Left lung (tissue), 10 donors: ENCODE measurements around the gene S100A8. TPM values are rescaled to one million over a fixed set of nuclear protein-coding genes. Genes with fewer than 3 reads are reported as not detected.

Source experiments
- ATAC-seq: fragments of 200-7000 bp; cut with Tn5 transposase; one replicate; pipeline ENCODE4 v1.9.1; 2020; ENCODE audit warnings: moderate library complexity
- DNase-seq, 4 donors: peaks; one replicate each; pipeline ENCODE4 v3.0.0-alpha.2; 2013 to 2020
- H3K27ac ChIP-seq, 2 donors: fragments of 200-600 bp; sonication (generic) in 1 of 2; one replicate each; pipeline versions ENCODE4 v1.5.0 to v1.8.0; 2020 to 2021
- H3K27me3 ChIP-seq, 2 donors: fragments of 200-600 bp; sonication (generic) in 1 of 2; one replicate each; pipeline versions ENCODE4 v1.5.0 to v1.8.0; 2020 to 2021
- H3K36me3 ChIP-seq, 2 donors: fragments of 200-600 bp; sonication (generic) in 1 of 2; one replicate each; pipeline versions ENCODE4 v1.5.0 to v1.8.0; 2020 to 2021
- H3K4me1 ChIP-seq, 2 donors: fragments of 200-600 bp; one replicate each; pipeline ENCODE4 v1.8.0; 2021
- H3K4me3 ChIP-seq, 2 donors: fragments of 200-600 bp; sonication (generic) in 1 of 2; one replicate each; pipeline versions ENCODE4 v1.5.0 to v1.8.0; 2020 to 2021; ENCODE audit warnings: mild to moderate bottlenecking in 1 of 2
- H3K9me3 ChIP-seq, 2 donors: fragments of 200-600 bp; sonication (generic) in 1 of 2; one replicate each; pipeline versions ENCODE4 v1.5.0 to v1.8.0; 2020 to 2021
- intact Hi-C, 2 donors: fragments of 100-400 bp; cut with DNase I; formaldehyde crosslinking; loops; one replicate each; pipeline versions ENCODE4 v1.11.2 to v1.14.2; 2022
- polyA plus RNA-seq, 6 donors: library from polyadenylated mRNA; unstranded; fragments of 120-200 nt; gene quantifications; one replicate each; pipeline ENCODE4 v1.2.1, GENCODE V29; 2013; ENCODE audit not compliant: insufficient read length in 6 of 6
- total RNA-seq, 2 donors: library from RNA; stranded (reverse); fragmentation: NEBNext Ultra II Directional; extraction: Animal tissue kit (Norgen Biotek cat#: 25700); gene quantifications; one replicate each; pipeline ENCODE4 v1.2.1, GENCODE V29; 2021
- TF ChIP-seq, protein P1 (sequence below), 2 donors: fragments of 200-600 bp; sonication (generic) in 1 of 2; IDR thresholded peaks; one replicate each; pipeline versions ENCODE4 v1.5.0 to v1.8.0; 2021; ENCODE audit warnings: antibody characterized with exemption in 2 of 2
- donor health status: DM: no; HTN: yes; CAD: no.
- donor health status: DM: no; HTN: no; CAD: no.

S100A8 gene
- total and polyA plus RNA-seq, 8 donors: 10.2 to 1,365 (median 26.2) TPM

DNA sequence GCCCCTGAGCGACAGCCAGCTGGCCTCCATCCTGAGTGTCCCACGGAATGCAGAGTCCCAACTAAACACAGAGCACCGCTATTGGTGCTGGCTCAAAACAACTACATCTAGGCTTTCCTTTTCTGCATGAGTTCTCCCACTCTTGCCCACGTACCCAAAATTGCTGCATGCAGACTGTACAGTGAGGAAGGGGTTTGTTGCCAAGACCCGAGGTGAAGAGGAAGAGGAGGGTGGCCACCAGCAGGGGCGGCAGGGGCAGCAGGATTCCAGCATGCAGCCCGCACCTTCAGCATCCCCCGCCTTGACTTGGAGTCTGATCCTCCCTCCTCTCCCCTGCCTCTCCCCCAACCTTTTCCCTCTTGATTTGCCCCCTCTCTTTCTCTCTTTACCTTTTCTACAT is 25.2 kb downstream of the S100A8 start:
- no peaks in the 10 kb centered on the region for H3K9me3 ChIP-seq
- intact Hi-C loops: no loop called here
- peaks cover 0 to 79% of the 10 kb centered on the region in 2 donors for H3K4me1 ChIP-seq

GRCh38 chr1:153364766-153365666 is 25.9 kb downstream of the S100A8 start:
- intact Hi-C loops: no loop called here
- Histone ChIP-seq H3K4me3 (no peak overlapping the region), H3K27me3 (no peaks in the 10 kb centered on the region), H3K9me3 (no peaks in the 10 kb centered on the region), H3K36me3 (peaks cover 0 to 10% of the 10 kb centered on the region in 2 donors), H3K27ac (peak overlapping the region in 1 of 2 donors; percentile 94), H3K4me1 (peaks cover 0 to 86% of the 10 kb centered on the region in 2 donors)
- DNase-seq: no peak
- ATAC-seq: no peak
- TF ChIP-seq, protein P1, sequence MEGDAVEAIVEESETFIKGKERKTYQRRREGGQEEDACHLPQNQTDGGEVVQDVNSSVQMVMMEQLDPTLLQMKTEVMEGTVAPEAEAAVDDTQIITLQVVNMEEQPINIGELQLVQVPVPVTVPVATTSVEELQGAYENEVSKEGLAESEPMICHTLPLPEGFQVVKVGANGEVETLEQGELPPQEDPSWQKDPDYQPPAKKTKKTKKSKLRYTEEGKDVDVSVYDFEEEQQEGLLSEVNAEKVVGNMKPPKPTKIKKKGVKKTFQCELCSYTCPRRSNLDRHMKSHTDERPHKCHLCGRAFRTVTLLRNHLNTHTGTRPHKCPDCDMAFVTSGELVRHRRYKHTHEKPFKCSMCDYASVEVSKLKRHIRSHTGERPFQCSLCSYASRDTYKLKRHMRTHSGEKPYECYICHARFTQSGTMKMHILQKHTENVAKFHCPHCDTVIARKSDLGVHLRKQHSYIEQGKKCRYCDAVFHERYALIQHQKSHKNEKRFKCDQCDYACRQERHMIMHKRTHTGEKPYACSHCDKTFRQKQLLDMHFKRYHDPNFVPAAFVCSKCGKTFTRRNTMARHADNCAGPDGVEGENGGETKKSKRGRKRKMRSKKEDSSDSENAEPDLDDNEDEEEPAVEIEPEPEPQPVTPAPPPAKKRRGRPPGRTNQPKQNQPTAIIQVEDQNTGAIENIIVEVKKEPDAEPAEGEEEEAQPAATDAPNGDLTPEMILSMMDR (IDR thresholded peaks at IDR 0.05): no peak

More for the DNA sequence above, 25.2 kb downstream of the S100A8 start:
- no peaks in the 10 kb centered on the region for H3K27me3 ChIP-seq
- H3K36me3 ChIP-seq: peaks cover 0 to 3% of the 10 kb centered on the region in 2 donors
- peak overlapping the region in 1 of 2 donors; percentile 94 for H3K27ac ChIP-seq
- no peak for DNase-seq
- H3K4me3 ChIP-seq: no peak overlapping the region
- no peak for ATAC-seq
- TF ChIP-seq, protein P1 (IDR thresholded peaks at IDR 0.05): no peak

DNA sequence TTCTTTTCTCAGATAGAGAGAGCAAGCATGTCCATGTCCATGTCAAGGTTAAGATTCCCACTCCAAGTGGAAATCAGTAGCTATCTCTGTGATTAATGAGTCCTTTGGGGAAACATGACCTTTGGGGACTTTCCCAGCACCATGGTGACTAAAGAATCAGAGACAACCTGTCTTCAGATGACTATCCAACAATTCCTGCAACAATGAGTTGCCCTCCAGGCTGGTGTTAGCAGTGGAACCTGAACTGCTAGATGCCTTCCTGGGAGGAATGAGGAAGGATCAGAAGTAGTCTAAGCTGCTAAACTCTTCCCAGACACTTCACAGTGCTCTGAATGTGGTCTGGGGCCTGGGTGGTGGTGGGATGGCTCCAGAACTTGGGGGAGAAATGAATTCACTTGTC is 26.7 kb downstream of the S100A8 start:
- Histone ChIP-seq H3K27ac (peak overlapping the region in 1 of 2 donors; percentile 94), H3K36me3 (peaks cover 0 to 19% of the 10 kb centered on the region in 2 donors), H3K27me3 (no peaks in the 10 kb centered on the region), H3K4me3 (no peak overlapping the region), H3K4me1 (peaks cover 0 to 89% of the 10 kb centered on the region in 2 donors), H3K9me3 (no peaks in the 10 kb centered on the region)
- intact Hi-C loops: no loop called here
- TF ChIP-seq, protein P1 (IDR thresholded peaks at IDR 0.05): no peak
- DNase-seq (no peak), ATAC-seq (no peak)

GRCh38 chr1:153363641-153364040 is 27.2 kb downstream of the S100A8 start:
- TF ChIP-seq, protein P1 (IDR thresholded peaks at IDR 0.05): no peak
- Histone ChIP-seq H3K27me3 (no peaks in the 10 kb centered on the region), H3K36me3 (peaks cover 0 to 24% of the 10 kb centered on the region in 2 donors), H3K4me3 (no peak overlapping the region), H3K27ac (peak overlapping the region in 1 of 2 donors; percentile 94), H3K4me1 (peaks cover 0 to 84% of the 10 kb centered on the region in 2 donors), H3K9me3 (no peaks in the 10 kb centered on the region)
- DNase-seq (no peak), ATAC-seq (no peak)
- intact Hi-C loops: no loop called here

DNA sequence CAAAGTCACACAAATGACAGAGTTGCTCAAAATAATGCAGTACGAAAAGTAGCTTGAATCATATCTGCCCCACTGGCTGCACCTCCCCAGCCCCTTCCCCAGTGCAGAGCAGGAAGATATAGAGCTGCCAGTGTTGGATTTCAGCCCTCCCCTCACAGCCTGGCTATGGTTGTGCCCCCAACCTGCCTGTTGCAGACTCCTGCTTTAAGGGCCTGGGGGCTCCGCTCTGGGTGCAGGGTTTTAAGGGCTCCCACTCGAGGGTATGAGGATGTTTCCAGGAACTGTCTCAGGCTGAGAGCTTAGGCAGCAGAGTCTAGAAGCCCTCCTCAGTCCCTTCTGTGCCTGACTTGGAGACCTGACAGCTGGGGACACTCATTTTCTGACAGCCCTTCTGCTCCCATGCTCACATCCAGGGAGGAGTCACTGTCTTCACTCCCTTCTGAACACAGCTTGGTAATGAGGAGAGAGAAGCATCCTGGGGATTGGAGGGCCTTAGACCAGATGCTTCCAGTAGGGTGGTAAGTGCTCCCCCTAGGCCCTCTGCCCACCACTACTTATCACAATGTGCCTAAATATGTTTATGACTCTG is 28.6 kb downstream of the S100A8 start:
- Histone ChIP-seq H3K27me3 (no peaks in the 10 kb centered on the region), H3K27ac (peak overlapping the region in 1 of 2 donors; percentile 94), H3K4me1 (peaks cover 0 to 71% of the 10 kb centered on the region in 2 donors), H3K4me3 (no peak overlapping the region), H3K36me3 (peaks cover 0 to 26% of the 10 kb centered on the region in 2 donors), H3K9me3 (no peaks in the 10 kb centered on the region)
- TF ChIP-seq, protein P1 (IDR thresholded peaks at IDR 0.05): no peak
- intact Hi-C loops: no loop called here
- no peak for ATAC-seq
- DNase-seq: peak in 2 of 4 donors; percentile 9 to 30
